ENCODE results near the gene AREL1. TPM values are rescaled to one million over a fixed set of nuclear protein-coding genes. Genes with fewer than 3 reads are reported as not detected.
A peak's percentile ranks its signal among the peaks of the same experiment; 100 is the strongest.

Gene AREL1
- total and polyA plus RNA-seq, 2 donors, result 12.2 to 15.5 TPM

DNA sequence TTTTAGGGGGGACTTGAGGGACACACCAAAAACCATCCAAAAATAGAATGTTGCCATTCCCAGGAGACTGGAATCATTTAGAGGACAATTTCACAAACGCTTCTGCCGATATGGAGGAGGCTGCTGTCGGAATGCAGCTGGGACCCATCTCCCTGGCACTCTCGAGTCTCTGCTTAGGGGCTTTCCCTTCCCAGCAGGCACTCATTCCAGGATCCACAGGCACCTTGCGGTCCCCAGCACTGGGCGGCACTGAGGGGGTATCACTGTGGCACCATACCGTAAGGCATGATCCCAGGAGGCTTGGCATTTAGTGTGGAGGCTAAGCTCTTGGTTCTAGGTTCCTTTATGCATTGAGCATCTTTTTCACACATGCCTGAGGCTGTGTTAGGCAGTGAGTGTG is 64.3 kb downstream of the AREL1 start:
- peaks cover 0 to 3% of the 10 kb centered on the region in 2 donors for H3K36me3 ChIP-seq (ENCODE audit: control insufficient read depth in 2 of 2, insufficient read depth in 2 of 2, low read length in 1 of 2)
- no peaks in the 10 kb centered on the region for H3K9me3 ChIP-seq (ENCODE audit: control insufficient read depth in 2 of 2, insufficient read depth in 1 of 2, low read length in 1 of 2)
- WGBS, result 94% methylated on average over 7 of the region's 7 CpGs
- H3K27ac ChIP-seq (ENCODE audit: low read depth in 1 of 2, low read length in 1 of 2), result no peak overlapping the region
- DNase-seq (ENCODE audit: low read depth in 6 of 9, low spot score in 9 of 9), result no peak
- H3K4me3 ChIP-seq (ENCODE audit: low read length in 2 of 2), result no peak overlapping the region
- H3K4me1 ChIP-seq (ENCODE audit: control insufficient read depth in 2 of 2, insufficient read depth in 2 of 2, low read length in 2 of 2), result peaks cover 0 to 6% of the 10 kb centered on the region in 2 donors
- H3K27me3 ChIP-seq (ENCODE audit: control insufficient read depth in 2 of 2, insufficient read depth in 1 of 2, low read length in 1 of 2), result no peaks in the 10 kb centered on the region

DNA sequence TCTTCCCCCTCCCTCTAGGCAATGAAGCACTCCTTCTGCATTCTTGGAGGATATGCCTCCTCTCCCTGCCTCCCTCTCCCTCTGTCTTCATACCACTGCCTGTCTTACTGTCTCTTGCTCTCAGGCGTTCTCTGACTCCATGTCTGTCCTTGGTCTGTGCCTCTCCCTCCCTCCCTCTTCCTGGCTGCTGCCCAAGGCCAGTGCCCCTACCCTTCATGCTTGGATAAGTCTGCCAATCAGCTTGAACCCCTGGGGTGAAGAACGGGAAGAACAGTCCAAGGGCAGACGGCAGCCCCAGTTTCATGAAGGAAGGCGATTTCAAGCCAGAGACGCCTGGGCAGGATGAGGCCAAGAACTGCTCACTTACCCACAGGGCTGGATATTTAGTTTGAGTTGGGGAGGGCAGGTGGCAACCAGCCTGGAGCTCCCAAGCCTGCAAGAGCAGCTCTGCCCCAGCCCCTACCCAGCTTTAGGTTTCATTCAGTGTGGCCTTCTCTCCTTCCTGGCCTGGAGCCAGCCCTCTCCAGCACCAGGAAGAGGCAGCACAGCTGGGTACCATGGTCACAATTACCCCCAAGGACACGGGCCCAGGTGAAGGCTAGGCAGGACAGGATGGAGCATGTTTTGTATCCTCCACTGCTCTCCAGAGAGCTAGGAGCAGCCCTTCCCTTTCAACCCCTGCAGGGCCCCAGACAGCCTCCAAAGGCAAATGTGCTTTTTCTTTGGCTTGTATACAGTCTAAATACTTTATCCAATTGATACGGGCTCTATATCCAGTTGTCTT is 65.0 kb downstream of the AREL1 start:
- peak in 1 of 9 donors; percentile 4 for DNase-seq (ENCODE audit: low read depth in 6 of 9, low spot score in 9 of 9)
- Histone ChIP-seq H3K4me3 (ENCODE audit: low read length in 2 of 2) (no peak overlapping the region), H3K9me3 (ENCODE audit: control insufficient read depth in 2 of 2, insufficient read depth in 1 of 2, low read length in 1 of 2) (no peaks in the 10 kb centered on the region), H3K4me1 (ENCODE audit: control insufficient read depth in 2 of 2, insufficient read depth in 2 of 2, low read length in 2 of 2) (peaks cover 0 to 6% of the 10 kb centered on the region in 2 donors), H3K27me3 (ENCODE audit: control insufficient read depth in 2 of 2, insufficient read depth in 1 of 2, low read length in 1 of 2) (no peaks in the 10 kb centered on the region), H3K27ac (ENCODE audit: low read depth in 1 of 2, low read length in 1 of 2) (no peak overlapping the region), H3K36me3 (ENCODE audit: control insufficient read depth in 2 of 2, insufficient read depth in 2 of 2, low read length in 1 of 2) (no peaks in the 10 kb centered on the region)
- 77% methylated on average over 7 of the region's 7 CpGs for WGBS

DNA sequence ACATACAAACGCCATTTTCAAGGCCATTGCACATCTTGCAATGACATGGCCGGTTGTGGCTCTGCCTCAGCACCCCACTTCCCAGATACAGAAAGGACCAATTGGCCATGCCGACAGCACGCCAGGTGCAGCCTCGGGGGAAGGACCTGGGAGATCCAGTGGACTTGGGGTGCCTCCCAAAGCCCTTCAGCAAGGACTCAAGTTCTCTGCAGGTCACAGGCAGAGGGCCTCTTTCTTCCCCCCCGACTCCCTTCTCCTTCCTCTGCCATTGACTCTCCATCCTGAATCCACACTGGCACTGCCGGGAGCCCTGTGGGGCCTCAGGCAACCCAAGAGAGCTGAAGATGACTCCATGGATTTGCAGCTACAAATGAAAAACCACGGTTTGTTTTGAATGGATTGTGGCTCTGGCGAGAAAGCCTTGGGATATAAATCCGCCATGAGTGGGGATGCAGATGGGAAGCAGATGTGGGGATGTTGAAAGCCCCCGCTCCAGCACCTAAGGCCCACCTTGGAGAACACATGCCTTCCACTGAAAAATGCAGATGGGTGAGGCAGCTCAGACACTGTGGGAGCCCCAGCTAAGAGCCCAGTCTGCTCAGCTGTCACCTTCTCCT is 65.7 kb downstream of the AREL1 start:
- H3K27me3 ChIP-seq (ENCODE audit: control insufficient read depth in 2 of 2, insufficient read depth in 1 of 2, low read length in 1 of 2), result no peaks in the 10 kb centered on the region
- H3K27ac ChIP-seq (ENCODE audit: low read depth in 1 of 2, low read length in 1 of 2), result no peak overlapping the region
- DNase-seq (ENCODE audit: low read depth in 6 of 9, low spot score in 9 of 9), result no peak
- H3K4me1 ChIP-seq (ENCODE audit: control insufficient read depth in 2 of 2, insufficient read depth in 2 of 2, low read length in 2 of 2), result peaks cover 0 to 6% of the 10 kb centered on the region in 2 donors
- no peaks in the 10 kb centered on the region for H3K9me3 ChIP-seq (ENCODE audit: control insufficient read depth in 2 of 2, insufficient read depth in 1 of 2, low read length in 1 of 2)
- no peak overlapping the region for H3K4me3 ChIP-seq (ENCODE audit: low read length in 2 of 2)
- WGBS, result 96% methylated on average over 11 of the region's 11 CpGs
- no peaks in the 10 kb centered on the region for H3K36me3 ChIP-seq (ENCODE audit: control insufficient read depth in 2 of 2, insufficient read depth in 2 of 2, low read length in 1 of 2)

DNA sequence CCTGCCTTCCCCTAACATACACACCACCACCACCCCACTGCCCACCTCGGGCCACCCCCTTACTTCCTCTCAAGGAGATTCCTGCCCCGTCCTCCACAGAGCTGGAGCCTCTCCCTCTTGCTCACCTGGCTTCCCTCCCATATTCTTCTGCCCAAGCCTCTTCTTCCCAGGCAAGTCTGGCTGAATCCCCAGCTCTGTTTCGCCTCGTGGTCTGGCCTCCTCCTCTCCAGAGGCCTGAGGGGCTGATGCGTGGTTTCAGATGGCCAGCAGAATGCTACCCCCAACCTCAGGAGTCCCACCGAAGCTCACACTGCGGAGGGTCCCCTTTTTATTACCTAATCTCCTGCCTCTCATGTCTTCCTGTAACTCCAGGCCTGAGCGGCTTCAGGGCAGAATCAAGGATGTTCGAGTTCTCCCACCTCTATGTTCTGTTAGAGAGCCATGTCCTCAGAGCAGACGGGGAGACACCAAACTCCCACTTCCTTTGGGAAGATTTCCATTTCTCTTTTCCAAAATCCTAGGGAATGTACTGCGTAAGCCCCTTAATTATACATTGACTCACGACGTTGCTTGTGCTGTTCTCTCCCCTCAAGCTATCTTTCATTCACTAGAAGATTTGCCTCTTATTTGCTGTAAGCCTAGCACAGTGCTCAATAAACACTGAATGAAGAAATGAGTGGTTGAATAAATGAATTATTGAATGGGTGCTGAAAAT is 67.0 kb downstream of the AREL1 start:
- H3K36me3 ChIP-seq (ENCODE audit: control insufficient read depth in 2 of 2, insufficient read depth in 2 of 2, low read length in 1 of 2), result no peaks in the 10 kb centered on the region
- DNase-seq (ENCODE audit: low read depth in 6 of 9, low spot score in 9 of 9), result no peak
- H3K9me3 ChIP-seq (ENCODE audit: control insufficient read depth in 2 of 2, insufficient read depth in 1 of 2, low read length in 1 of 2), result no peaks in the 10 kb centered on the region
- H3K27me3 ChIP-seq (ENCODE audit: control insufficient read depth in 2 of 2, insufficient read depth in 1 of 2, low read length in 1 of 2), result no peaks in the 10 kb centered on the region
- no peak overlapping the region for H3K4me3 ChIP-seq (ENCODE audit: low read length in 2 of 2)
- WGBS, result 85% methylated on average over 13 of the region's 13 CpGs
- no peak overlapping the region for H3K27ac ChIP-seq (ENCODE audit: low read depth in 1 of 2, low read length in 1 of 2)
- H3K4me1 ChIP-seq (ENCODE audit: control insufficient read depth in 2 of 2, insufficient read depth in 2 of 2, low read length in 2 of 2), result peaks cover 0 to 6% of the 10 kb centered on the region in 2 donors

DNA sequence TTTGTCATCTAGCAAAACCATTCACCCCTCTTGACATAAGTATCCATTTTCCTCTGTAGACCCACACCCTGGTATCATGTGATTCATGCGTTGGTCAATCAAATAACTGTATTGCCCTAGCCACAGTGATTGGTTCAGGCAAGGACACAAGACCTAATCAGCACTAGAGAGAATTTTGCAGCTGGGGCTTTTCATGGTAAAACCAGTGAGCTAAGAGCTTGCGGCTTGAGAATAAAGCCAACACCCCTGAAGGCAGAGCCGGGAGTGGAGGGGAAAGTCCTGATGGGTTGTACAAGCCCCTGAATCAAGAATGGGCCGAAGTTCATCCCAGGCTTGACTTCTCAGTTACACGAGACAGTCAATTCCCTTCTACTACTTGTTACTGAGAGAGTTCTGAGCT is 67.6 kb downstream of the AREL1 start:
- Histone ChIP-seq H3K36me3 (ENCODE audit: control insufficient read depth in 2 of 2, insufficient read depth in 2 of 2, low read length in 1 of 2) (no peaks in the 10 kb centered on the region), H3K9me3 (ENCODE audit: control insufficient read depth in 2 of 2, insufficient read depth in 1 of 2, low read length in 1 of 2) (no peaks in the 10 kb centered on the region), H3K27me3 (ENCODE audit: control insufficient read depth in 2 of 2, insufficient read depth in 1 of 2, low read length in 1 of 2) (no peaks in the 10 kb centered on the region), H3K4me1 (ENCODE audit: control insufficient read depth in 2 of 2, insufficient read depth in 2 of 2, low read length in 2 of 2) (peaks cover 0 to 6% of the 10 kb centered on the region in 2 donors), H3K27ac (ENCODE audit: low read depth in 1 of 2, low read length in 1 of 2) (no peak overlapping the region), H3K4me3 (ENCODE audit: low read length in 2 of 2) (no peak overlapping the region)
- 92% methylated on average over 5 of the region's 5 CpGs for WGBS
- DNase-seq (ENCODE audit: low read depth in 6 of 9, low spot score in 9 of 9), result no peak

DNA sequence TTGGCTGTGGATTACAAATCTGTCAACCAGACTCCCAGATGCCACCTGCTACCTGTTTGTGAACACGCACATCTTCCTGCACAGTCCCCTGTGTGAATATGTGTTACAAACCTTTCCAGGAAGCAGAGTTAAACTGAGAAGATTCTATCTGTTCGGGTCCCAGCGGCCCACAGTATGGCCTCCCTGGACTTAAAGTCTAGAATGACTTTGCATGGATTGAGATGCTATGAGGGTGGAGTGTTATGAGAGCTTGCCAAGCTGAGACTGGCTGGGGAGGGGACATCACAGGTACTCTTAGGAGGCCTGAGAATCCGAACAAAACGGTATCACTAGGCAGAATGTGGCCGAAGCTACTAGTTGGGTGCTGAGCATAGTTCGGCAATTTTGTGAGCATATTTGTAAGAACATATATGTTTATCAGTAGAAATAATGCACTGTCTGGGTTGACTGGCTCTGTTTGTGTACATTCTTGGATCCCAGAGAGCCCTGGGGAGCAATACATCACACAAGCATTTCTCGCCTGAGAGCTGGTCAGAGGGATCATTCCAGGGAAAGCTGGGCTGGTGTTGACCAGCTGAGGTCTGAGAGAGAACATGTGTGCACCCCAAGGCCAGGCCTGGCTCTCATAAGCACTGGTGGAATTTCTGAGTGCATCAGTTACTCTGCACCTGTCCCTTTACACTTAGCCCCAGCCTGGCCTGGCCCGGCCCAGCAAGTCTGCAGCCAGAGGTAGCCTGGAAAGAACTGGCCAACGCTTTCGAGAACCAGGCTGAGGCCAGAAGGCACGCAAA is 71.1 kb downstream of the AREL1 start:
- 97% methylated on average over 12 of the region's 12 CpGs for WGBS
- H3K27me3 ChIP-seq (ENCODE audit: control insufficient read depth in 2 of 2, insufficient read depth in 1 of 2, low read length in 1 of 2), result no peaks in the 10 kb centered on the region
- H3K27ac ChIP-seq (ENCODE audit: low read depth in 1 of 2, low read length in 1 of 2), result no peak overlapping the region
- no peak overlapping the region for H3K4me3 ChIP-seq (ENCODE audit: low read length in 2 of 2)
- no peak for DNase-seq (ENCODE audit: low read depth in 6 of 9, low spot score in 9 of 9)
- no peaks in the 10 kb centered on the region for H3K9me3 ChIP-seq (ENCODE audit: control insufficient read depth in 2 of 2, insufficient read depth in 1 of 2, low read length in 1 of 2)
- H3K4me1 ChIP-seq (ENCODE audit: control insufficient read depth in 2 of 2, insufficient read depth in 2 of 2, low read length in 2 of 2), result no peaks in the 10 kb centered on the region
- no peaks in the 10 kb centered on the region for H3K36me3 ChIP-seq (ENCODE audit: control insufficient read depth in 2 of 2, insufficient read depth in 2 of 2, low read length in 1 of 2)

DNA sequence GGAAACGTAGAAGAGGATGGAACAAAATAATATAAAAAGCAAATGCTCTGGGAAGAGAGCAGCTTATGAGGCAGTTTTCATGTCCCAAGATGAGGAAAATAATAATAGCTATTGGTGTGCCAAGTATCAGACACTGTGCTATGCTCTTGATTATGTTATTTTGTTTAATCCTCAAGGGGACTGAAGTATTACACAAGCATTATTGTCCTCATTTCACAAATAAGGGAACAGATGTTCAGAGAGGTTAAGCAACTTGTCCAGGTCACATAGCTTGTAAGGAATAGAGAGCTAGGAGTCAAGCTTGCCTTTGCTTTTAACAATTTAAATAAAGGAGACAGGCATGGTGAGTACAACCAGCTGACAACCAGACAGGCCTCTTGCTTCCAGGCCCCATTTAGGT is 73.9 kb downstream of the AREL1 start:
- WGBS, result 100% methylated on average over 1 of the region's 1 CpG
- Histone ChIP-seq H3K36me3 (ENCODE audit: control insufficient read depth in 2 of 2, insufficient read depth in 2 of 2, low read length in 1 of 2) (no peaks in the 10 kb centered on the region), H3K4me1 (ENCODE audit: control insufficient read depth in 2 of 2, insufficient read depth in 2 of 2, low read length in 2 of 2) (no peaks in the 10 kb centered on the region), H3K9me3 (ENCODE audit: control insufficient read depth in 2 of 2, insufficient read depth in 1 of 2, low read length in 1 of 2) (no peaks in the 10 kb centered on the region), H3K4me3 (ENCODE audit: low read length in 2 of 2) (no peak overlapping the region), H3K27ac (ENCODE audit: low read depth in 1 of 2, low read length in 1 of 2) (no peak overlapping the region), H3K27me3 (ENCODE audit: control insufficient read depth in 2 of 2, insufficient read depth in 1 of 2, low read length in 1 of 2) (no peaks in the 10 kb centered on the region)
- DNase-seq (ENCODE audit: low read depth in 6 of 9, low spot score in 9 of 9), result no peak

GRCh38 chr14:74638066-74638465 is 74.8 kb downstream of the AREL1 start:
- 78% methylated on average over 7 of the region's 7 CpGs for WGBS
- Histone ChIP-seq H3K27ac (ENCODE audit: low read depth in 1 of 2, low read length in 1 of 2) (no peak overlapping the region), H3K36me3 (ENCODE audit: control insufficient read depth in 2 of 2, insufficient read depth in 2 of 2, low read length in 1 of 2) (no peaks in the 10 kb centered on the region), H3K4me1 (ENCODE audit: control insufficient read depth in 2 of 2, insufficient read depth in 2 of 2, low read length in 2 of 2) (no peaks in the 10 kb centered on the region), H3K27me3 (ENCODE audit: control insufficient read depth in 2 of 2, insufficient read depth in 1 of 2, low read length in 1 of 2) (no peaks in the 10 kb centered on the region), H3K4me3 (ENCODE audit: low read length in 2 of 2) (no peak overlapping the region), H3K9me3 (ENCODE audit: control insufficient read depth in 2 of 2, insufficient read depth in 1 of 2, low read length in 1 of 2) (no peaks in the 10 kb centered on the region)
- DNase-seq (ENCODE audit: low read depth in 6 of 9, low spot score in 9 of 9), result no peak

Measured in thymus (tissue), 11 donors.